ENCODE data around the gene PKHD1.
A peak's percentile ranks its signal among the peaks of the same experiment; 100 is the strongest.

The PKHD1 gene

GRCh38 chr6:52104979-52105378 lies 17.6 kb upstream of the PKHD1 start:
- ATAC-seq = no peak
- TF ChIP-seq BACH2 (CRISPR knock-in tag; IDR thresholded peaks at IDR 0.05; ENCODE audit: borderline replicate concordance) (no peak), RARB (CRISPR knock-in tag; IDR thresholded peaks at IDR 0.05) (no peak), SNAI2 (CRISPR knock-in tag; IDR thresholded peaks at IDR 0.05) (no peak), TOX (CRISPR knock-in tag; IDR thresholded peaks at IDR 0.05; ENCODE audit: borderline replicate concordance) (no peak), ESRRG (CRISPR knock-in tag; IDR thresholded peaks at IDR 0.05) (no peak), ZFP3 (CRISPR knock-in tag; IDR thresholded peaks at IDR 0.05) (no peak), CSRNP3 (CRISPR knock-in tag; IDR thresholded peaks at IDR 0.05) (no peak)

DNA sequence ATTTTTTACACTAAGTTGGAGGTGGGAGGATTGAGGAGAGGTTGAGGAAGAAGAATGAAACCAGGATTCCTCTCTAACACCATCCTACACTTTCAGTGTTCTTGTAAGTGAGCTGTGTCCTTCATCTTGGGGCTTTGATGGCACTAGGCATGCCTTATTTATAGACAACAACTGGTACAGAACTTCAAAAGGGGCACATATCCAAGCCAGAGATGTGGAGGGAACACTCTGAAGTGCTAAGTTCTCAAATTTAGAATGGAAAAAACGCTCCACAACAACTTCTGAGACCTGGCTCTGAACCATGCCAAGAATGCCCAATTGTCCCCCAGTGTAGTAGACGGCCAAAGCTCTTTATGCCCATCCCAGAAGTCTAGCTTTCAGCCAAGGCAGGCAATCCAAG lies 16.2 kb upstream of the PKHD1 start:
- ATAC-seq = no peak

DNA sequence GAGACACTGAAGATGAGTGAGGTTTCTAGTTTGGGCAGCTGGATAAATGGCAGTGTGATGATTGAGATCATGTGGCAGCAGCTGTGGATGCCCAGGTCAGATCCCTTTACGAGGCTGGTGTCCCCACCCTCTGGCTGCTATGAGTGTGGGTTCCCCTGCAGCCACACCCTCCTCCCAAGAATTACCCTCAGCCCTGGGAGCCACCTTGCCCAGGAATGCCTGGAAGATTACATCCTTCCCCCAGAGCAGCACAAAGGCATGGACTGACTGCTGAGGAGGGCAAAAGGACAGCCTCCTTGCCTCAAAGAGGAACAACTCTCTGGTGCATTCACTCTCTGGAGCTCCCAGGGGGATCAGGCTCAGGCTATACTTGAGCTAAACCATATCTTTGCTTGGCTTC lies 15.0 kb upstream of the PKHD1 start:
- ATAC-seq = no peak
- TF ChIP-seq ARNTL (CRISPR knock-in tag; IDR thresholded peaks at IDR 0.05; ENCODE audit: borderline replicate concordance, low read depth) = no peak
- no peak for TF ChIP-seq CSRNP3 (CRISPR knock-in tag; IDR thresholded peaks at IDR 0.05)
- no peak for TF ChIP-seq PPARA (CRISPR knock-in tag; IDR thresholded peaks at IDR 0.05; ENCODE audit: borderline replicate concordance)
- TF ChIP-seq, protein P1, sequence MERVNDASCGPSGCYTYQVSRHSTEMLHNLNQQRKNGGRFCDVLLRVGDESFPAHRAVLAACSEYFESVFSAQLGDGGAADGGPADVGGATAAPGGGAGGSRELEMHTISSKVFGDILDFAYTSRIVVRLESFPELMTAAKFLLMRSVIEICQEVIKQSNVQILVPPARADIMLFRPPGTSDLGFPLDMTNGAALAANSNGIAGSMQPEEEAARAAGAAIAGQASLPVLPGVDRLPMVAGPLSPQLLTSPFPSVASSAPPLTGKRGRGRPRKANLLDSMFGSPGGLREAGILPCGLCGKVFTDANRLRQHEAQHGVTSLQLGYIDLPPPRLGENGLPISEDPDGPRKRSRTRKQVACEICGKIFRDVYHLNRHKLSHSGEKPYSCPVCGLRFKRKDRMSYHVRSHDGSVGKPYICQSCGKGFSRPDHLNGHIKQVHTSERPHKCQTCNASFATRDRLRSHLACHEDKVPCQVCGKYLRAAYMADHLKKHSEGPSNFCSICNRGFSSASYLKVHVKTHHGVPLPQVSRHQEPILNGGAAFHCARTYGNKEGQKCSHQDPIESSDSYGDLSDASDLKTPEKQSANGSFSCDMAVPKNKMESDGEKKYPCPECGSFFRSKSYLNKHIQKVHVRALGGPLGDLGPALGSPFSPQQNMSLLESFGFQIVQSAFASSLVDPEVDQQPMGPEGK (CRISPR knock-in tag; IDR thresholded peaks at IDR 0.05; ENCODE audit: borderline replicate concordance) = no peak
- TF ChIP-seq, protein P2, sequence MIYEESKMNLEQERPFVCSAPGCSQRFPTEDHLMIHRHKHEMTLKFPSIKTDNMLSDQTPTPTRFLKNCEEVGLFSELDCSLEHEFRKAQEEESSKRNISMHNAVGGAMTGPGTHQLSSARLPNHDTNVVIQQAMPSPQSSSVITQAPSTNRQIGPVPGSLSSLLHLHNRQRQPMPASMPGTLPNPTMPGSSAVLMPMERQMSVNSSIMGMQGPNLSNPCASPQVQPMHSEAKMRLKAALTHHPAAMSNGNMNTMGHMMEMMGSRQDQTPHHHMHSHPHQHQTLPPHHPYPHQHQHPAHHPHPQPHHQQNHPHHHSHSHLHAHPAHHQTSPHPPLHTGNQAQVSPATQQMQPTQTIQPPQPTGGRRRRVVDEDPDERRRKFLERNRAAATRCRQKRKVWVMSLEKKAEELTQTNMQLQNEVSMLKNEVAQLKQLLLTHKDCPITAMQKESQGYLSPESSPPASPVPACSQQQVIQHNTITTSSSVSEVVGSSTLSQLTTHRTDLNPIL (CRISPR knock-in tag; IDR thresholded peaks at IDR 0.05; ENCODE audit: low read depth) = no peak
- TF ChIP-seq GLIS3 (CRISPR knock-in tag; IDR thresholded peaks at IDR 0.05) = no peak
- TF ChIP-seq OSR1 (CRISPR knock-in tag; IDR thresholded peaks at IDR 0.05) = no peak
- no peak for TF ChIP-seq ZNF8 (CRISPR knock-in tag; IDR thresholded peaks at IDR 0.05)
- no peak for TF ChIP-seq ISL1 (CRISPR knock-in tag; IDR thresholded peaks at IDR 0.05)
- TF ChIP-seq SNAI2 (CRISPR knock-in tag; IDR thresholded peaks at IDR 0.05) = no peak
- no peak for TF ChIP-seq RARB (CRISPR knock-in tag; IDR thresholded peaks at IDR 0.05)
- TF ChIP-seq ZFP3 (CRISPR knock-in tag; IDR thresholded peaks at IDR 0.05) = no peak
- no peak for TF ChIP-seq ZNF565 (CRISPR knock-in tag; conservative IDR thresholded peaks at IDR 0.05; ENCODE audit: low read depth)

More for the DNA sequence above, 16.2 kb upstream of the PKHD1 start:
- TF ChIP-seq ZFP3 (CRISPR knock-in tag; IDR thresholded peaks at IDR 0.05) (no peak), TOX (CRISPR knock-in tag; IDR thresholded peaks at IDR 0.05; ENCODE audit: borderline replicate concordance) (no peak), ZC3H10 (CRISPR knock-in tag; IDR thresholded peaks at IDR 0.05) (no peak), ARNTL (CRISPR knock-in tag; IDR thresholded peaks at IDR 0.05; ENCODE audit: borderline replicate concordance, low read depth) (no peak), OSR1 (CRISPR knock-in tag; IDR thresholded peaks at IDR 0.05) (no peak), CSDC2 (CRISPR knock-in tag; IDR thresholded peaks at IDR 0.05) (no peak)
- TF ChIP-seq, protein P2 (CRISPR knock-in tag; IDR thresholded peaks at IDR 0.05; ENCODE audit: low read depth) = no peak

DNA sequence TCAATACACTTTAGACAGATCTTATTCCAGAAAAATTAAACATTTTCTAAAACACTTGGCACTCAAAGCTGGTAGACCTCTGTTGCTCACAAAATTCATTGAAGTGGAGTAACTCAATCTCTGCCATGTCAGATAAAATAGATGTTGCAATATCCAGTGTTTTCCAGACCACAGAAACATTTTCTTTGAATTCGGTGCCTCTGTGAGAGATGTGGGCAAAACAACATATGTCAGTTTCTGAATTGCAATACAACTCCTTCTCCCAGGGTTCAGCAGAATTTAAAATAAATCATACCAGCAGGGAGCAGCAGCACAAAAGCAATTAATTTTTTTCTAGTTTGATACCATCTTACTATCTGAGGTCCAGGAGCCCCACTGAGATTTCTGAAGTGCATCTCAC lies 11.3 kb upstream of the PKHD1 start:
- peak; percentile 58; the same call in 2 of the 3 replicates for ATAC-seq
- TF ChIP-seq TSHZ2 (CRISPR knock-in tag; IDR thresholded peaks at IDR 0.05) = no peak
- no peak for TF ChIP-seq SNAI2 (CRISPR knock-in tag; IDR thresholded peaks at IDR 0.05)
- no peak for TF ChIP-seq TOX (CRISPR knock-in tag; IDR thresholded peaks at IDR 0.05; ENCODE audit: borderline replicate concordance)
- no peak for TF ChIP-seq POU6F1 (CRISPR knock-in tag; IDR thresholded peaks at IDR 0.05; ENCODE audit: borderline replicate concordance, low read depth)
- no peak for TF ChIP-seq ZC3H10 (CRISPR knock-in tag; IDR thresholded peaks at IDR 0.05)
- no peak for TF ChIP-seq ESRRG (CRISPR knock-in tag; IDR thresholded peaks at IDR 0.05)
- TF ChIP-seq ZNF70 (CRISPR knock-in tag; IDR thresholded peaks at IDR 0.05) = no peak
- TF ChIP-seq PPARA (CRISPR knock-in tag; IDR thresholded peaks at IDR 0.05; ENCODE audit: borderline replicate concordance) = no peak
- TF ChIP-seq BACH2 (CRISPR knock-in tag; IDR thresholded peaks at IDR 0.05; ENCODE audit: borderline replicate concordance) = no peak
- no peak for TF ChIP-seq GLIS3 (CRISPR knock-in tag; IDR thresholded peaks at IDR 0.05)
- TF ChIP-seq, protein P1 (CRISPR knock-in tag; IDR thresholded peaks at IDR 0.05; ENCODE audit: borderline replicate concordance) = no peak
